Activated naive CD4-positive, alpha-beta T cell treated with anti-CD3 and anti-CD28 coated beads for 36 hours (primary cell): ENCODE results near the gene CNN1. TPM values are rescaled to one million over a fixed set of nuclear protein-coding genes. Genes with fewer than 3 reads are reported as not detected.

Source experiments
- CTCF ChIA-PET: fragments of 350-600 bp; sonication (Branson Sonifier 250); formaldehyde crosslinking; loops from one replicate; lab custom pipeline; 2021; ENCODE audit warnings: antibody characterized with exemption; lab: Charles Lee
- DNase-seq: peaks from one replicate; pipeline ENCODE4 v3.0.0-alpha.2; 2020
- H3K27ac Mint-ChIP-seq: one replicate; pipeline ENCODE4 v1.8.0; 2021; ENCODE audit warnings: mild to moderate bottlenecking, mixed read lengths
- H3K27me3 Mint-ChIP-seq: one replicate; pipeline ENCODE4 v1.8.0; 2021; ENCODE audit warnings: low read depth, mixed read lengths
- H3K36me3 Mint-ChIP-seq: one replicate; pipeline ENCODE4 v1.8.0; 2021; ENCODE audit warnings: low read depth, mixed read lengths
- H3K4me1 Mint-ChIP-seq: one replicate; pipeline ENCODE4 v1.8.0; 2021; ENCODE audit warnings: low read depth, mixed read lengths
- H3K4me3 Mint-ChIP-seq: one replicate; pipeline ENCODE4 v1.8.0; 2021; ENCODE audit warnings: mild to moderate bottlenecking, moderate library complexity, mixed read lengths
- H3K9me3 Mint-ChIP-seq: one replicate; pipeline ENCODE4 v1.8.0; 2021; ENCODE audit warnings: mixed read lengths
- intact Hi-C: fragments of 100-400 bp; cut with micrococcal nuclease; formaldehyde crosslinking; loops from one replicate; pipeline ENCODE4 v1.15.1; 2023
- total RNA-seq, 2 experiments: library from RNA; stranded (reverse); gene quantifications; one replicate each; pipeline ENCODE4 v1.2.3, GENCODE V29; 2021

Gene CNN1
- not detected for total RNA-seq

GRCh38 chr19:11538232-11539036 is at the start of gene CNN1:
TSS of gene CNN1 (plus strand) at chr19:11538851. CDS start at chr19:11538928, 77 bp downstream.
- no peak for DNase-seq
- peaks cover 12% of the 10 kb centered on the region for H3K4me1 Mint-ChIP-seq
- CTCF ChIA-PET, result no interaction called here
- intact Hi-C loops, result no loop called here
- no peak within 1 kb of the TSS for H3K27ac Mint-ChIP-seq
- no peak within 1 kb of the TSS for H3K4me3 Mint-ChIP-seq
- H3K9me3 Mint-ChIP-seq, result no peaks in the 10 kb centered on the region
- no peaks in the 10 kb centered on the region for H3K36me3 Mint-ChIP-seq
- H3K27me3 Mint-ChIP-seq, result peaks cover 23% of the 10 kb centered on the region

- H3K4me3 Mint-ChIP-seq, result no peak overlapping the region
- no peaks in the 10 kb centered on the region for H3K9me3 Mint-ChIP-seq
- H3K27me3 Mint-ChIP-seq, result no peaks in the 10 kb centered on the region
- no peaks in the 10 kb centered on the region for H3K4me1 Mint-ChIP-seq
- CTCF ChIA-PET, result no interaction called here
- H3K36me3 Mint-ChIP-seq, result peaks cover 13% of the 10 kb centered on the region
- intact Hi-C loops, result no loop called here
- no peak overlapping the region for H3K27ac Mint-ChIP-seq
- no peak for DNase-seq
Measured at GRCh38 chr19:11489378-11489777, 49.3 kb upstream of the CNN1 start.

GRCh38 chr19:11494634-11495285 is 43.9 kb upstream of the CNN1 start:
- intact Hi-C loops, result no loop called here
- Mint-ChIP-seq H3K9me3 (no peaks in the 10 kb centered on the region), H3K27me3 (no peaks in the 10 kb centered on the region), H3K36me3 (peaks cover 9% of the 10 kb centered on the region), H3K4me3 (no peak overlapping the region), H3K4me1 (no peaks in the 10 kb centered on the region), H3K27ac (no peak overlapping the region)
- DNase-seq, result no peak
- CTCF ChIA-PET, result interaction anchor here (0.6 kb wide), 1 partner anchor 34 kb away, joined by 5 read pairs; no protein-coding TSS in a partner anchor

GRCh38 chr19:11495481-11495880 is 43.2 kb upstream of the CNN1 start:
- CTCF ChIA-PET, result interaction anchor here (0.6 kb wide), 1 partner anchor 34 kb away, joined by 5 read pairs; no protein-coding TSS in a partner anchor
- Mint-ChIP-seq H3K4me3 (no peak overlapping the region), H3K9me3 (no peaks in the 10 kb centered on the region), H3K36me3 (peaks cover 8% of the 10 kb centered on the region), H3K27me3 (no peaks in the 10 kb centered on the region), H3K4me1 (no peaks in the 10 kb centered on the region), H3K27ac (no peak overlapping the region)
- DNase-seq, result no peak
- intact Hi-C loops, result no loop called here

GRCh38 chr19:11495885-11496284 is 42.8 kb upstream of the CNN1 start:
- H3K36me3 Mint-ChIP-seq, result peaks cover 6% of the 10 kb centered on the region
- no peak overlapping the region for H3K4me3 Mint-ChIP-seq

GRCh38 chr19:11496391-11497163 is 42.1 kb upstream of the CNN1 start:
- no peak overlapping the region for H3K4me3 Mint-ChIP-seq
- no peak overlapping the region for H3K27ac Mint-ChIP-seq
- DNase-seq, result peak; percentile 74
- no peaks in the 10 kb centered on the region for H3K4me1 Mint-ChIP-seq
- peaks cover 5% of the 10 kb centered on the region for H3K36me3 Mint-ChIP-seq
- intact Hi-C loops, result loop anchor here (1.0 kb wide), 1 partner anchor 91 kb away; no protein-coding TSS in a partner anchor
- H3K9me3 Mint-ChIP-seq, result no peaks in the 10 kb centered on the region
- H3K27me3 Mint-ChIP-seq, result no peaks in the 10 kb centered on the region
- CTCF ChIA-PET, result no interaction called here

More at GRCh38 chr19:11495885-11496284, 42.8 kb upstream of the CNN1 start:
- Mint-ChIP-seq H3K9me3 (no peaks in the 10 kb centered on the region), H3K4me1 (no peaks in the 10 kb centered on the region), H3K27me3 (no peaks in the 10 kb centered on the region), H3K27ac (no peak overlapping the region)
- intact Hi-C loops, result loop anchor here (1.0 kb wide), 1 partner anchor 91 kb away; no protein-coding TSS in a partner anchor
- CTCF ChIA-PET, result no interaction called here
- DNase-seq, result no peak

- no peaks in the 10 kb centered on the region for H3K9me3 Mint-ChIP-seq
- H3K4me3 Mint-ChIP-seq, result no peak overlapping the region
- DNase-seq, result no peak
- H3K27me3 Mint-ChIP-seq, result no peaks in the 10 kb centered on the region
- H3K4me1 Mint-ChIP-seq, result no peaks in the 10 kb centered on the region
- CTCF ChIA-PET, result no interaction called here
- H3K27ac Mint-ChIP-seq, result no peak overlapping the region
- peaks cover 5% of the 10 kb centered on the region for H3K36me3 Mint-ChIP-seq
- intact Hi-C loops, result no loop called here
Measured at GRCh38 chr19:11499220-11499726, 39.4 kb upstream of the CNN1 start.

GRCh38 chr19:11499890-11500420 is 38.7 kb upstream of the CNN1 start:
- H3K4me3 Mint-ChIP-seq, result no peak overlapping the region
- CTCF ChIA-PET, result no interaction called here
- H3K27me3 Mint-ChIP-seq, result no peaks in the 10 kb centered on the region
- peaks cover 7% of the 10 kb centered on the region for H3K4me1 Mint-ChIP-seq
- intact Hi-C loops, result no loop called here
- DNase-seq, result no peak
- no peaks in the 10 kb centered on the region for H3K9me3 Mint-ChIP-seq
- no peak overlapping the region for H3K27ac Mint-ChIP-seq
- H3K36me3 Mint-ChIP-seq, result peaks cover 5% of the 10 kb centered on the region

- H3K27ac Mint-ChIP-seq, result peak overlapping the region; percentile 36
- peak overlapping the region; percentile 86 for H3K4me3 Mint-ChIP-seq
- H3K27me3 Mint-ChIP-seq, result no peaks in the 10 kb centered on the region
- H3K9me3 Mint-ChIP-seq, result no peaks in the 10 kb centered on the region
- CTCF ChIA-PET, result no interaction called here
- peaks cover 15% of the 10 kb centered on the region for H3K4me1 Mint-ChIP-seq
- intact Hi-C loops, result loop anchor here (1.0 kb wide), 7 partner anchors 22 to 349 kb away; partner anchors contain the start of genes ECSIT, ELOF1, ODAD3 and PRKCSH
- H3K36me3 Mint-ChIP-seq, result peaks cover 5% of the 10 kb centered on the region
- DNase-seq, result no peak
Measured at GRCh38 chr19:11504502-11505031, 34.1 kb upstream of the CNN1 start.

GRCh38 chr19:11505032-11505503 is 33.6 kb upstream of the CNN1 start:
- peaks cover 15% of the 10 kb centered on the region for H3K4me1 Mint-ChIP-seq
- CTCF ChIA-PET, result no interaction called here
- H3K27ac Mint-ChIP-seq, result peak overlapping the region; percentile 36
- H3K4me3 Mint-ChIP-seq, result peak overlapping the region; percentile 86
- DNase-seq, result peak; percentile 95
- H3K9me3 Mint-ChIP-seq, result no peaks in the 10 kb centered on the region
- peaks cover 5% of the 10 kb centered on the region for H3K36me3 Mint-ChIP-seq
- intact Hi-C loops, result loop anchor here (1.0 kb wide), 7 partner anchors 23 to 350 kb away; partner anchors contain the start of genes ECSIT, ELOF1, ODAD3 and PRKCSH
- no peaks in the 10 kb centered on the region for H3K27me3 Mint-ChIP-seq

GRCh38 chr19:11505504-11506100 is 33.0 kb upstream of the CNN1 start, which contains the start of gene ZNF653:
TSS of gene ZNF653 (minus strand) at chr19:11505839. CDS start at chr19:11505786, 53 bp downstream.
- H3K27ac Mint-ChIP-seq, result peak within 1 kb of the TSS; percentile 79
- DNase-seq, result peak; percentile 96
- peaks cover 15% of the 10 kb centered on the region for H3K4me1 Mint-ChIP-seq
- H3K4me3 Mint-ChIP-seq, result peak within 1 kb of the TSS; percentile 86
- no peaks in the 10 kb centered on the region for H3K27me3 Mint-ChIP-seq
- peaks cover 8% of the 10 kb centered on the region for H3K36me3 Mint-ChIP-seq
- intact Hi-C loops, result loop anchor here (1.0 kb wide), 7 partner anchors 23 to 350 kb away; partner anchors contain the start of genes ECSIT, ELOF1, ODAD3 and PRKCSH
- CTCF ChIA-PET, result interaction anchor here (1.2 kb wide), 1 partner anchor 29 kb away, joined by 3 read pairs; no protein-coding TSS in a partner anchor
- H3K9me3 Mint-ChIP-seq, result no peaks in the 10 kb centered on the region
